Mesothelial cell of epicardium (in vitro differentiated cells): ENCODE measurements around the gene C11orf16. TPM values are rescaled to one million over a fixed set of nuclear protein-coding genes. Genes with fewer than 3 reads are reported as not detected.
A peak's percentile ranks its signal among the peaks of the same experiment; 100 is the strongest.

Experiments used
- DNase-seq, 2 experiments: peaks; one replicate each; pipeline ENCODE4 v3.0.0; 2021; ENCODE audit warnings: low spot score in 2 of 2; ENCODE audit not compliant: unreplicated experiment in 2 of 2
- H3K27ac Mint-ChIP-seq: 2 replicates; pipeline ENCODE4 v1.8.0; 2021; ENCODE audit warnings: mixed read lengths
- H3K27me3 Mint-ChIP-seq: 2 replicates; pipeline ENCODE4 v1.8.0; 2021; ENCODE audit warnings: low read depth, mixed read lengths
- H3K36me3 Mint-ChIP-seq: 2 replicates; pipeline ENCODE4 v1.8.0; 2021; ENCODE audit warnings: mixed read lengths
- H3K4me1 Mint-ChIP-seq: 2 replicates; pipeline ENCODE4 v1.8.0; 2021; ENCODE audit warnings: mixed read lengths
- H3K4me3 Mint-ChIP-seq: 2 replicates; pipeline ENCODE4 v1.8.0; 2021; ENCODE audit warnings: mild to moderate bottlenecking, moderate library complexity, mixed read lengths
- H3K9me3 Mint-ChIP-seq: 2 replicates; pipeline ENCODE4 v1.8.0; 2021; ENCODE audit warnings: mixed read lengths
- total RNA-seq: library from RNA; stranded (reverse); gene quantifications from 3 replicates; pipeline ENCODE4 v1.2.1, GENCODE V29; 2021
- TF ChIP-seq, protein P1 (sequence below): fragments of 200-600 bp; sonication (generic); IDR thresholded peaks from one replicate; pipeline ENCODE4 v1.5.0; 2021; ENCODE audit warnings: antibody characterized with exemption; ENCODE audit not compliant: unreplicated experiment

The C11orf16 gene
- total RNA-seq, 1 donor from 2014 or later = not detected

DNA sequence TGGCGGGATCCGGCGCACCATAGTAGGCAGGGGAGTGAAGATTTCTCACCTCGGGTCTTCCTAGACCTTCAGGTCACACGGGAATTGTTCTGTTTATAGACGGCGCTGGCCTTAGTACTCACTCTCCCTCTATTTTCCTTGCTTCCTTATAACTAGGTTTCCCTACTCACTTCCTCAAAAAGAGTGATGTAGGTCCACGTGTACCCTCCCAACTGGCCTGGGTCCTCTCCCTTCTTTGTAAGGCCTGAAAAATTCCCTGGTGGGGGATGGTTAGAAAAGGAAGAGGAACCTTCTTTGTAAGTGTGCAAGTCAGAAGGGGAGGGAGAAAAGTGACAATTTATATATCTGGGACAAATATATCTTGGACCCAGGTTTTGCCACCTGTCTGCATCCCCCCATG lies 34.4 kb upstream of the C11orf16 start:
- Mint-ChIP-seq H3K27me3 (no peaks in the 10 kb centered on the region), H3K36me3 (no peaks in the 10 kb centered on the region), H3K9me3 (no peaks in the 10 kb centered on the region), H3K4me3 (no peak overlapping the region), H3K4me1 (peaks cover 21% of the 10 kb centered on the region), H3K27ac (no peak overlapping the region)
- no peak for DNase-seq
- TF ChIP-seq, protein P1, sequence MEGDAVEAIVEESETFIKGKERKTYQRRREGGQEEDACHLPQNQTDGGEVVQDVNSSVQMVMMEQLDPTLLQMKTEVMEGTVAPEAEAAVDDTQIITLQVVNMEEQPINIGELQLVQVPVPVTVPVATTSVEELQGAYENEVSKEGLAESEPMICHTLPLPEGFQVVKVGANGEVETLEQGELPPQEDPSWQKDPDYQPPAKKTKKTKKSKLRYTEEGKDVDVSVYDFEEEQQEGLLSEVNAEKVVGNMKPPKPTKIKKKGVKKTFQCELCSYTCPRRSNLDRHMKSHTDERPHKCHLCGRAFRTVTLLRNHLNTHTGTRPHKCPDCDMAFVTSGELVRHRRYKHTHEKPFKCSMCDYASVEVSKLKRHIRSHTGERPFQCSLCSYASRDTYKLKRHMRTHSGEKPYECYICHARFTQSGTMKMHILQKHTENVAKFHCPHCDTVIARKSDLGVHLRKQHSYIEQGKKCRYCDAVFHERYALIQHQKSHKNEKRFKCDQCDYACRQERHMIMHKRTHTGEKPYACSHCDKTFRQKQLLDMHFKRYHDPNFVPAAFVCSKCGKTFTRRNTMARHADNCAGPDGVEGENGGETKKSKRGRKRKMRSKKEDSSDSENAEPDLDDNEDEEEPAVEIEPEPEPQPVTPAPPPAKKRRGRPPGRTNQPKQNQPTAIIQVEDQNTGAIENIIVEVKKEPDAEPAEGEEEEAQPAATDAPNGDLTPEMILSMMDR = no peak

DNA sequence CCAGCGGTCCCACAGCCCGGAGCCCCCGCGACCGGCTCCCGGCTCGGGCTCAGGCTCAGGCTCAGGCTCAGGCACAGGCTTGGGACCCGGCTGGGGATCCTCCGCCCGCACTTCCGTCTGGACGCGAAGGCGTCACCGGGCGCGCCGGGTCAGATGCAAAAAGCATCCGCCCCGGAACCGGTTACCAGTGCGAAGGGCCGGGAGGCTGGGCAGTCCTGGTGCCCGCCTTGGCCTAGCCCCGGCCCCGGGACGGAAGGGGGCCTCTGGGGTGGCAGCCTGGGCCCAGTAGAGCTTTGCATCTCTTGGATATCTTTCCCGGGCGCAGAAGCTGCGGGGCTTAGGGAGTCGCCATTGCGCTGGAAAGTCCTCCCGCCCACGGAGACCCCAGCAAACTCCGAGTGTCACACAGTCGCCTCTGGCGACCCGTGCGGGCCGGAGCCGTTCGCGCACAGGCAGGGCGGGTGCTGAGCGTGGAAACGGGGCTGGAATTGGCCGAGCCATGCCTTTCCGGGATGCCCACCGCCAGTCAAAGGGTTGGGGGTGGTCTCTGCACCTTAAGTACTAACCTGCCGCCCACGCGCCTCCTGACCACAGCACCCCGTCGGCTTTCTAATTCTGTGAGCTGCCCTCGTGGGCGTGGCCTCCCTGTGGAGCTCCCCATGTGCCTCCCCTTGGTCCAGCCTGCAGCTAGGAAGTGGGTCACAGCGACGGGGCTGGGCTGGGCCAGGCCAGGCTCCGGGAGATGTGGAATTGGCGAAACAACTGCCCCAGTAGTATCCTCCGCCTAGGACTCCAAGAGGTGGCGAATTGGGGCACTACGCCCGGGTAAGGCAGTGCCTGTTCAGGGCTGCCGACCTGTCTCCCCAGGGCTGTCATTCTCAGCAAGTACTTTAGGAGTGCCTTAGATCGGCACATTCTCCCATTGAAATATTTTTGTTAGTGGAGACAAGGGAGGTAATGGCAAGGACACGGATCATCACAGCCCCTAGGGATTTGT lies 31.9 kb upstream of the C11orf16 start, which contains the start of gene TMEM9B:
Gene TMEM9B, minus strand, starts transcription at position 119 of the 997 bp plus-strand sequence. CDS start 129 bp downstream, outside the sequence.
- TF ChIP-seq, protein P1 = no peak
- no peaks in the 10 kb centered on the region for H3K9me3 Mint-ChIP-seq
- H3K4me3 Mint-ChIP-seq = peak within 1 kb of the TSS; percentile 94
- no peaks in the 10 kb centered on the region for H3K36me3 Mint-ChIP-seq
- no peaks in the 10 kb centered on the region for H3K27me3 Mint-ChIP-seq
- peaks cover 24% of the 10 kb centered on the region for H3K4me1 Mint-ChIP-seq
- peak within 1 kb of the TSS; percentile 89 for H3K27ac Mint-ChIP-seq
- peak; percentile 47 to 73 for DNase-seq

DNA sequence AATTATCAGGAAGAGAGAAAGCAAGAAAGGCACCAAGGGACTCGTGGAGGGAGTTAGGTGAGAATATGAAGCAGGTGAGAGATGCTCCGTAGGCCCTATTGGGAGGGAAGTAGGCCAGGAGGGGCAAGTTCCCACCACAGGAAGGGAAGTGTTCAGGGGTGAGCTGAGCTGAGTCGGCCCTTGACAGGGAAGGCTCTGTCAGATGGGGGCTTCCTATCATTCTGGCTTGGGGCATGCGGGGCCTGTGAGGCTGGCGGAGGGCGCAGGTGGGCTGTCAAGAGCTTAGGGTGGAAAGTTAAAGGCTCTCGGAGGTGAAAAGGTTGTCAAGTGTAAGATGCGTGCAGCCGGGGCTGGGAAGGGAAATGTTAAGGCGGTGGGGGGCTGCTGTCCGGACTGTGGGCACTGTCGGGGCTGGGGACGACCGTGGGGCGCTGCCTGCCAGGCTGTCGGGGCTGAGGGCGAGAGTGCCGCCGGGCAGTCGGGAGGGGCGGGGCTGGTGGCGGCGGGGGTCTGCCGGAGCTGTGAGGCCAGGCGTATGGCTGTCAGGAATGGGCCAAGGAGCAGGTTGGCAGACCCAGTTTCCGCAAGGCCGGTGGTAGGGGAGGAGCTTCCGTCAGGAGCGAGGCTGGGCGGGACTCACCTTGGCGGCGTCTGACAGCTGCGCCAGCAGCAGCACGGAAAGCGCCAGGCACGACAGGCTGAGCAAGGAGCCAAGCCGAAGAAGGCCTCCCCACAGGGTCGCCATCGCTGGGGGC lies 31.0 kb upstream of the C11orf16 start:
- no peaks in the 10 kb centered on the region for H3K27me3 Mint-ChIP-seq
- H3K9me3 Mint-ChIP-seq = no peaks in the 10 kb centered on the region
- H3K27ac Mint-ChIP-seq = peak overlapping the region; percentile 89
- H3K4me1 Mint-ChIP-seq = peaks cover 24% of the 10 kb centered on the region
- no peaks in the 10 kb centered on the region for H3K36me3 Mint-ChIP-seq
- peak; percentile 56 to 71 for DNase-seq
- peak overlapping the region; percentile 94 for H3K4me3 Mint-ChIP-seq
- TF ChIP-seq, protein P1 = no peak

DNA sequence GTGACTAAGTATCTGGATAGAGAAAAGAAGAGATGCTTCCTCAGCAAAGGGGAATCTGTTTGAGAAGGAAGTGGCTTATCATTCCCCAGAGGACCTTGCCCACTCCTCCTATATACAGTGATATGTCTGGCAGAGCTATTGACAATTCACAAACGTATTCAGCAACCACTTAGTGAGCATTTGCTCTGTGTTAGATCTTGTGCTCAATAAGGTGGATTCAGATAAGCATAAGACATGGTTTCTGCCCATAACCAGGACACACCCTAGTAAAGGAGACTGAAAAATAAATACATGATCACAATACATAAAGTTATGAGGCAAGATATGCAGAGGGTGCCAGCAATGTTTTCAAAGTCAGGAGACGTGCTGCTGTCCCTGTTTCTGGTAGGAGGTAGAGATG lies 30.1 kb upstream of the C11orf16 start:
- peak overlapping the region; percentile 17 for H3K27ac Mint-ChIP-seq
- TF ChIP-seq, protein P1 = no peak
- H3K36me3 Mint-ChIP-seq = no peaks in the 10 kb centered on the region
- H3K4me3 Mint-ChIP-seq = peak overlapping the region; percentile 94
- H3K27me3 Mint-ChIP-seq = no peaks in the 10 kb centered on the region
- H3K4me1 Mint-ChIP-seq = peaks cover 24% of the 10 kb centered on the region
- DNase-seq = no peak
- H3K9me3 Mint-ChIP-seq = no peaks in the 10 kb centered on the region

DNA sequence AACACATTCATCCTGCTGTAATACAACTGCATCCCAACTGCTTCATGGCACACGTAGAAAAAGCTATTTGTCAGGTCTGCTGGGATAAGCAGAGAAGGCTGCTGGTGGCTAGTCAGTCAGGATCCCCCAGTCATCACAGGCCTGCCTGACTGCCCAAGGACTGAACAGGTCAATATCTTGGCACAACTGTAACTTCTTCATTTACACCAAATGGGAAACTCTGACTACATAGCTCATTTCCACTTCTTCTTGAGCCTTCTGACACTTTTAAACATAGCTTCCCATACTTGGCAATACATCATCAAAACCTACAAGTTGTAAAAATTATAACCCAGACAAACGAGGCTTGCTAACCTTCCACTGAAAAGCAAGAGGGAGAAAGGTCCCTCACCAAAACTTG lies 28.7 kb upstream of the C11orf16 start:
- no peak overlapping the region for H3K4me3 Mint-ChIP-seq
- H3K27me3 Mint-ChIP-seq = no peaks in the 10 kb centered on the region
- no peaks in the 10 kb centered on the region for H3K36me3 Mint-ChIP-seq
- H3K27ac Mint-ChIP-seq = peak overlapping the region; percentile 10
- no peak for DNase-seq
- TF ChIP-seq, protein P1 = no peak
- H3K4me1 Mint-ChIP-seq = peaks cover 24% of the 10 kb centered on the region
- no peaks in the 10 kb centered on the region for H3K9me3 Mint-ChIP-seq
